Liver (tissue), 9 donors: ENCODE measurements around the gene FOXC2. TPM values are rescaled to one million over a fixed set of nuclear protein-coding genes. Genes with fewer than 3 reads are reported as not detected.

Source experiments
- DNase-seq: peaks from one replicate; pipeline ENCODE4 v3.0.0-alpha.2; 2017; ENCODE audit warnings: low spot score
- H3K27ac ChIP-seq, 2 donors: one replicate each; pipeline ENCODE4 v1.7.0; 2013; ENCODE audit warnings: inconsistent platforms in 2 of 2, low read length in 2 of 2, control low read depth in 1 of 2, low read depth in 1 of 2, mild to moderate bottlenecking in 1 of 2
- H3K27me3 ChIP-seq, 4 donors: one replicate each; pipeline versions ENCODE4 v1.6.1 to v1.7.0; 2013; ENCODE audit warnings: low read length in 3 of 4, inconsistent platforms in 1 of 4, mild to moderate bottlenecking in 1 of 4, moderate library complexity in 1 of 4; ENCODE audit not compliant: control insufficient read depth in 4 of 4, insufficient read depth in 4 of 4
- H3K36me3 ChIP-seq, 4 donors: one replicate each; pipeline versions ENCODE4 v1.6.1 to v1.7.0; 2013; ENCODE audit warnings: low read length in 3 of 4, mild to moderate bottlenecking in 3 of 4, low read depth in 1 of 4, moderate library complexity in 1 of 4; ENCODE audit not compliant: control insufficient read depth in 4 of 4, insufficient read depth in 3 of 4
- H3K4me1 ChIP-seq, 4 donors: one replicate each; pipeline versions ENCODE4 v1.6.1 to v1.7.0; 2013; ENCODE audit warnings: low read length in 3 of 4, mild to moderate bottlenecking in 3 of 4, moderate library complexity in 1 of 4; ENCODE audit not compliant: control insufficient read depth in 4 of 4, insufficient read depth in 4 of 4
- H3K4me3 ChIP-seq, 3 donors: one replicate each; pipeline versions ENCODE4 v1.6.1 to v1.7.0; 2013; ENCODE audit warnings: low read length in 3 of 3, control low read depth in 1 of 3, low read depth in 1 of 3, mild to moderate bottlenecking in 1 of 3
- H3K9ac ChIP-seq, 2 donors: one replicate each; pipeline ENCODE4 v1.7.0; 2013; ENCODE audit warnings: low read length in 2 of 2, mild to moderate bottlenecking in 2 of 2, moderate library complexity in 2 of 2, control low read depth in 1 of 2, low read depth in 1 of 2
- H3K9me3 ChIP-seq, 4 donors: one replicate each; pipeline versions ENCODE4 v1.6.1 to v1.7.0; 2013; ENCODE audit warnings: low read length in 3 of 4; ENCODE audit not compliant: control insufficient read depth in 4 of 4
- CTCF ChIP-seq: fragments of 150-350 bp; IDR thresholded peaks from 2 replicates; pipeline ENCODE4 v1.5.1; 2017; ENCODE audit warnings: improper control_type of control experiment, low read depth, low read length; ENCODE audit not compliant: missing input control
- EGR1 ChIP-seq, 2 donors: IDR thresholded peaks; 2 replicates each; pipeline ENCODE4 v1.6.1; 2016 to 2018; ENCODE audit warnings: antibody characterized with exemption in 2 of 2, low read depth in 2 of 2
- FOXA1 ChIP-seq: IDR thresholded peaks from 2 replicates; pipeline ENCODE4 v1.6.1; 2016; ENCODE audit warnings: antibody characterized with exemption
- FOXA2 ChIP-seq: IDR thresholded peaks from 2 replicates; pipeline ENCODE4 v1.6.1; 2016; ENCODE audit warnings: antibody characterized with exemption
- GABPA ChIP-seq, 2 donors: IDR thresholded peaks in 1 of 2; conservative IDR thresholded peaks in 1 of 2; 2 replicates each; pipeline ENCODE4 v1.6.1; 2016; ENCODE audit warnings: antibody characterized with exemption in 2 of 2, mild to moderate bottlenecking in 1 of 2, moderate library complexity in 1 of 2
- HNF4A ChIP-seq, 2 donors: conservative IDR thresholded peaks; 2 replicates each; pipeline ENCODE4 v1.6.1; 2016; ENCODE audit warnings: antibody characterized with exemption in 2 of 2, mild to moderate bottlenecking in 2 of 2
- HNF4G ChIP-seq: IDR thresholded peaks from 2 replicates; pipeline ENCODE4 v1.6.1; 2016; ENCODE audit warnings: antibody characterized with exemption
- JUND ChIP-seq, 2 donors: IDR thresholded peaks; 2 replicates each; pipeline ENCODE4 v1.6.1; 2016; ENCODE audit warnings: antibody characterized with exemption in 2 of 2
- NR2F2 ChIP-seq: IDR thresholded peaks from 2 replicates; pipeline ENCODE4 v1.6.1; 2016; ENCODE audit warnings: antibody characterized with exemption
- RAD21 ChIP-seq, 2 donors: IDR thresholded peaks; 2 replicates each; pipeline ENCODE4 v1.6.1; 2016; ENCODE audit warnings: antibody characterized with exemption in 2 of 2, mild to moderate bottlenecking in 2 of 2
- REST ChIP-seq: IDR thresholded peaks from 2 replicates; pipeline ENCODE4 v1.6.1; 2016; ENCODE audit warnings: antibody characterized with exemption, mild to moderate bottlenecking
- RXRA ChIP-seq, 2 donors: IDR thresholded peaks; 2 replicates each; pipeline ENCODE4 v1.6.1; 2017 to 2018; ENCODE audit warnings: antibody characterized with exemption in 2 of 2, mild to moderate bottlenecking in 1 of 2
- SP1 ChIP-seq: IDR thresholded peaks from 2 replicates; pipeline ENCODE4 v1.6.1; 2018; ENCODE audit warnings: antibody characterized with exemption, mild to moderate bottlenecking
- TAF1 ChIP-seq: conservative IDR thresholded peaks from 2 replicates; pipeline ENCODE4 v1.6.1; 2016; ENCODE audit warnings: antibody characterized with exemption, mild to moderate bottlenecking
- YY1 ChIP-seq: IDR thresholded peaks from 2 replicates; pipeline ENCODE4 v1.6.1; 2016; ENCODE audit warnings: antibody characterized with exemption, mild to moderate bottlenecking
- WGBS: extraction: QIAGEN DNeasy Blood & Tissue Kit; methylation state at CpG from one replicate; pipeline ENCODE4 v1.1.7; 2013; 5-methylcytosine and 5-hydroxymethylcytosine counted together
- polyA plus RNA-seq, 2 donors: library from polyadenylated mRNA; stranded (reverse) in 1 of 2; unstranded in 1 of 2; fragments of 200-250 nt in 1 of 2; fragments of >200 nt in 1 of 2; fragmentation: Nextera tagmentation in 1 of 2; extraction: Ambion mirVana in 1 of 2; gene quantifications; one replicate each; pipeline versions ENCODE4 v1.2.1 to v1.2.3, GENCODE V29; 2013 to 2015
- total RNA-seq, 2 donors: library from RNA; depleted of rRNA; stranded (reverse); fragments of >200 nt; gene quantifications; one replicate each; pipeline ENCODE4 v1.2.3, GENCODE V29; 2014
- TF ChIP-seq, protein P1 (sequence below): IDR thresholded peaks from 2 replicates; pipeline ENCODE4 v1.6.1; 2016; ENCODE audit warnings: antibody characterized with exemption
- TF ChIP-seq, protein P2 (sequence below): IDR thresholded peaks from 2 replicates; pipeline ENCODE4 v1.6.1; 2016; ENCODE audit warnings: antibody characterized with exemption
- TF ChIP-seq, protein P3 (sequence below): IDR thresholded peaks from 2 replicates; pipeline ENCODE4 v1.6.1; 2016; ENCODE audit warnings: antibody characterized with exemption
- donor health status: healthy.
- donor health status: healthy.
- donor health status: healthy.
- donor health status: healthy.
- donor health status: healthy.

The FOXC2 gene
- total and polyA plus RNA-seq, 4 donors: 0.03 to 0.09 (median 0.08) TPM; not detected in 1

DNA sequence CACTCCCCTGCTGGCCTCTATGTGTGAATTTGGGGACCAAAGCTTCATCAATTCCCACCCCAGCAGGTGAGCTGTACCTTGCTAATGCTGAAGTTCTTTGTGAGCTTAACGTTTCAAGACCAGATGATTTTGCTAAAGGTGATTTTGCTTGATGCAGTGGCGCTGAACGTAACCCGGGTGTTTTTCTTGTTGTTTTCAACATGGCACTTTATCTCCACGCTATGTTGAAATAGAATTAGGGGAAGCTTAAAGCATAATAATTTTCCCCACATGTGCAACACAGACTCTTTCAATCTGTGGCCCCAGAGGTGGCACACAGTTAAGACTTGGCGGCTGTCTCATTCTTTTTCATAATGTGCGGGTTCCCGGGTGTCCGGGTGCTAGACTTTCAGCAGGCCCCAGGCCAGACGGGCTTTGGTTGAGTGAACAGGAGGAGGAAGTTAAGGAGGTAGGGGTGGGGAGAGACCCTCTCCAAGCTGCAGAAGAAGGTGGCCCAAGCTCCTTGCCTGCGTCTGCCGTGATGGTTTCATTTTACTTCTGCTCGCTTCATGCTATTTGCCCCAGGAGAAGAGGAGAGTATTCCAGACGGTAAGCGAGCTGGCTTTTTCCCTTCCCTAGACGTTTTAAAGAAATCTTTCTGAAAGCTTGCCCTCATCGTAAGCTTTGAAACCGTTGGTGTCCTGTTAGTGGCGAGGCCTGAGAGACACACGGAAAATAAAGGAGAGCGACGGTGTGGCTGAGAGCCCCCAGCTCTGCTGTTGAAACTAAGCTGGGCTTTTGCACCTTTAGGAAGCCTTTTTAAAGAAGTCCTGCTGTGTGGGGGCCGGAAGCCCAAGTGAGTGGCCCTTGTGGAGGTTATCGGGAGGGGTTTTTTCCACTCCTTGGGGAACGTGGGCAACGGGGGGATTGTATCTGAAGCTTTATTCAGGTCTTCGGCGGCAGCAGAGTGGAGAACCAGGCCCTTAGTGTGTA, 4.2 kb downstream of the FOXC2 start (continued):
- TF ChIP-seq REST: no peak
- TF ChIP-seq HNF4A (conservative IDR thresholded peaks at IDR 0.05): no peak
- TF ChIP-seq RAD21 (IDR thresholded peaks at IDR 0.05): no peak
- TF ChIP-seq CTCF: no peak
- TF ChIP-seq NR2F2: no peak

DNA sequence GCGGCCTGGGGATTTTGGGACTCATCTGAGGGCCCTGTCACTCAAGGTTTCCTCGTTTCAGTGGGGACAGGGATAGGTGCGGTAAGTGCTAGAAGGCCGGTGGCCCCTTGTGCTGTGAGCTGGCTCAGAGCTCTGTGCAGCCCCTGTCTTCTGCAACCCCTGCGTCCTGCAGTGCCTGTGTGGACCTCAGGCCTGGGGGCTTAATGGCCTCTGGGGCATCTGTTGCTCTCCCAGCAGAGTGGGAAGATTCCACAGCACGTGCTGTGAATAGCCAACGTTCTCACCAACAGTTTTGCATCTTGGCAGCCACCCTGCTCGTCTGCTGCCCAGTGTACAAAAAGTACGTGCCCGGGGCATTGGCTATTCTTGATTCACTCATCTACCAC, 4.9 kb downstream of the FOXC2 start:
- H3K4me3 ChIP-seq: no peak overlapping the region
- TF ChIP-seq, protein P1, sequence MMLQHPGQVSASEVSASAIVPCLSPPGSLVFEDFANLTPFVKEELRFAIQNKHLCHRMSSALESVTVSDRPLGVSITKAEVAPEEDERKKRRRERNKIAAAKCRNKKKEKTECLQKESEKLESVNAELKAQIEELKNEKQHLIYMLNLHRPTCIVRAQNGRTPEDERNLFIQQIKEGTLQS: no peak
- TF ChIP-seq TAF1 (no peak), FOXA2 (no peak), CTCF (no peak), SP1 (no peak), HNF4G (no peak), RAD21 (IDR thresholded peaks at IDR 0.05) (no peak), GABPA (IDR thresholded peaks at IDR 0.05 in 1 of 2, conservative IDR thresholded peaks at IDR 0.05 in 1 of 2) (no peak), RXRA (IDR thresholded peaks at IDR 0.05) (no peak), JUND (IDR thresholded peaks at IDR 0.05) (no peak), HNF4A (conservative IDR thresholded peaks at IDR 0.05) (no peak), EGR1 (IDR thresholded peaks at IDR 0.05; ENCODE audit: low read depth in 2 of 2) (no peak), FOXA1 (no peak), REST (no peak), NR2F2 (no peak), YY1 (no peak)
- TF ChIP-seq, protein P2, sequence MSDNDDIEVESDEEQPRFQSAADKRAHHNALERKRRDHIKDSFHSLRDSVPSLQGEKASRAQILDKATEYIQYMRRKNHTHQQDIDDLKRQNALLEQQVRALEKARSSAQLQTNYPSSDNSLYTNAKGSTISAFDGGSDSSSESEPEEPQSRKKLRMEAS: no peak
- TF ChIP-seq, protein P3, sequence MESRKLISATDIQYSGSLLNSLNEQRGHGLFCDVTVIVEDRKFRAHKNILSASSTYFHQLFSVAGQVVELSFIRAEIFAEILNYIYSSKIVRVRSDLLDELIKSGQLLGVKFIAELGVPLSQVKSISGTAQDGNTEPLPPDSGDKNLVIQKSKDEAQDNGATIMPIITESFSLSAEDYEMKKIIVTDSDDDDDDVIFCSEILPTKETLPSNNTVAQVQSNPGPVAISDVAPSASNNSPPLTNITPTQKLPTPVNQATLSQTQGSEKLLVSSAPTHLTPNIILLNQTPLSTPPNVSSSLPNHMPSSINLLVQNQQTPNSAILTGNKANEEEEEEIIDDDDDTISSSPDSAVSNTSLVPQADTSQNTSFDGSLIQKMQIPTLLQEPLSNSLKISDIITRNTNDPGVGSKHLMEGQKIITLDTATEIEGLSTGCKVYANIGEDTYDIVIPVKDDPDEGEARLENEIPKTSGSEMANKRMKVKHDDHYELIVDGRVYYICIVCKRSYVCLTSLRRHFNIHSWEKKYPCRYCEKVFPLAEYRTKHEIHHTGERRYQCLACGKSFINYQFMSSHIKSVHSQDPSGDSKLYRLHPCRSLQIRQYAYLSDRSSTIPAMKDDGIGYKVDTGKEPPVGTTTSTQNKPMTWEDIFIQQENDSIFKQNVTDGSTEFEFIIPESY: no peak
- H3K27me3 ChIP-seq: peaks cover 2 to 36% (median 23%) of the 10 kb centered on the region in 4 donors
- no peak overlapping the region for H3K9ac ChIP-seq
- no peak for DNase-seq
- 37% methylated on average over 10 of the region's 10 CpGs for WGBS
- H3K27ac ChIP-seq: no peak overlapping the region
- H3K9me3 ChIP-seq: no peaks in the 10 kb centered on the region
- H3K4me1 ChIP-seq: peaks cover 0 to 9% (median 4%) of the 10 kb centered on the region in 4 donors
- no peaks in the 10 kb centered on the region for H3K36me3 ChIP-seq
